Spinal cord (tissue), 10 donors: ENCODE results near the gene RAET1E. TPM values are rescaled to one million over a fixed set of nuclear protein-coding genes. Genes with fewer than 3 reads are reported as not detected.
"Not testable (repeated sequence)": the region's sequence is repeated elsewhere in the genome, so short reads cannot be mapped to it uniquely, and the experiment has no call there.

Experiments used
- DNase-seq, 6 donors: peaks; one replicate each; pipeline versions ENCODE4 v3.0.0 to v3.0.0-alpha.2; 2013 to 2015; ENCODE audit warnings: low spot score in 6 of 6, low read depth in 4 of 6
- H3K27ac ChIP-seq: one replicate; pipeline ENCODE4 v1.5.1; 2013; ENCODE audit warnings: low read depth, low read length, control low read depth
- H3K27me3 ChIP-seq: one replicate; pipeline ENCODE4 v1.6.1; 2013; ENCODE audit warnings: low read length; ENCODE audit not compliant: control insufficient read depth, insufficient read depth
- H3K36me3 ChIP-seq: one replicate; pipeline ENCODE4 v1.6.1; 2013; ENCODE audit warnings: low read length; ENCODE audit not compliant: control insufficient read depth, insufficient read depth
- H3K4me1 ChIP-seq: one replicate; pipeline ENCODE4 v1.6.1; 2013; ENCODE audit warnings: low read length; ENCODE audit not compliant: control insufficient read depth, insufficient read depth
- H3K4me3 ChIP-seq: one replicate; pipeline ENCODE4 v1.5.1; 2013; ENCODE audit warnings: low read depth, low read length, control low read depth
- H3K9me3 ChIP-seq: one replicate; pipeline ENCODE4 v1.6.1; 2013; ENCODE audit warnings: low read length; ENCODE audit not compliant: control insufficient read depth, insufficient read depth
- WGBS: methylation state at CpG from one replicate; pipeline ENCODE4 v1.1.5; 2013; ENCODE audit warnings: missing lambda C conversion rate; ENCODE audit not compliant: insufficient coverage; 5-methylcytosine and 5-hydroxymethylcytosine counted together
- polyA plus RNA-seq, 2 donors: library from polyadenylated mRNA; unstranded; fragments of 120-200 nt; gene quantifications; one replicate each; pipeline ENCODE4 v1.2.1, GENCODE V29; 2013; ENCODE audit not compliant: insufficient read length in 2 of 2
- total RNA-seq, 2 donors: library from RNA; depleted of rRNA in 1 of 2; stranded (reverse); fragments of 120-200 nt in 1 of 2; fragments of >200 nt in 1 of 2; gene quantifications; one replicate each; pipeline versions ENCODE4 v1.2.3 to v1.2.4, GENCODE V29; 2013 to 2014
- donor health status: healthy.

Gene RAET1E
- total and polyA plus RNA-seq, 4 donors, result 0.32 to 1.0 TPM; not detected in 2

GRCh38 chr6:149864578-149865535, 33.1 kb downstream of the RAET1E start:
- WGBS, result 13% methylated on average over 18 of the region's 23 CpGs

GRCh38 chr6:149863698-149864577, 34.0 kb downstream of the RAET1E start, which contains the start of gene LRP11:
Gene LRP11, minus strand, starts transcription at chr6:149864359. Its CDS starts 339 bp downstream, at chr6:149864020.
- no peaks in the 10 kb centered on the region for H3K27me3 ChIP-seq
- WGBS, result under 1% methylated on average over 110 of the region's 110 CpGs
- H3K4me1 ChIP-seq, result peaks cover 26% of the 10 kb centered on the region
- no peaks in the 10 kb centered on the region for H3K9me3 ChIP-seq
- DNase-seq, result peak; percentile 50 to 91 (median 63)
- peaks cover 4% of the 10 kb centered on the region for H3K36me3 ChIP-seq
- peak within 1 kb of the TSS; percentile 55 for H3K4me3 ChIP-seq
- peak within 1 kb of the TSS; percentile 89 for H3K27ac ChIP-seq

More at GRCh38 chr6:149864578-149865535, 33.1 kb downstream of the RAET1E start:
- peak overlapping the region; percentile 55 for H3K4me3 ChIP-seq
- DNase-seq, result peak in 5 of 6 donors; percentile 35 to 92 (median 36)
- H3K4me1 ChIP-seq, result peaks cover 26% of the 10 kb centered on the region
- H3K9me3 ChIP-seq, result no peaks in the 10 kb centered on the region
- H3K27me3 ChIP-seq, result no peaks in the 10 kb centered on the region
- H3K36me3 ChIP-seq, result peaks cover 4% of the 10 kb centered on the region
- peak overlapping the region; percentile 89 for H3K27ac ChIP-seq

- 1% methylated on average over 69 of the region's 69 CpGs for WGBS
- DNase-seq, result peak in 5 of 6 donors; percentile 35 to 90 (median 61)
- H3K27ac ChIP-seq, result peak overlapping the region; percentile 86
Measured at GRCh38 chr6:149862922-149863697, 34.8 kb downstream of the RAET1E start.

GRCh38 chr6:149862424-149862738, 35.5 kb downstream of the RAET1E start:
- H3K36me3 ChIP-seq, H3K27me3 ChIP-seq, DNase-seq, H3K9me3 ChIP-seq, H3K27ac ChIP-seq: not testable (repeated sequence)
- Histone ChIP-seq H3K4me1 (peaks cover 26% of the 10 kb centered on the region), H3K4me3 (peak overlapping the region; percentile 49)
- 89% methylated on average over 4 of the region's 12 CpGs for WGBS

More at GRCh38 chr6:149862922-149863697, 34.8 kb downstream of the RAET1E start:
- H3K36me3 ChIP-seq, result peaks cover 4% of the 10 kb centered on the region
- no peaks in the 10 kb centered on the region for H3K27me3 ChIP-seq
- H3K4me3 ChIP-seq, result peak overlapping the region; percentile 49
- no peaks in the 10 kb centered on the region for H3K9me3 ChIP-seq
- peaks cover 26% of the 10 kb centered on the region for H3K4me1 ChIP-seq

GRCh38 chr6:149861603-149862423, 36.1 kb downstream of the RAET1E start:
- no peak overlapping the region for H3K27ac ChIP-seq
- 79% methylated on average over 9 of the region's 14 CpGs for WGBS

GRCh38 chr6:149860834-149861602, 36.9 kb downstream of the RAET1E start:
- no peak overlapping the region for H3K4me3 ChIP-seq
- no peak for DNase-seq
- peaks cover 4% of the 10 kb centered on the region for H3K36me3 ChIP-seq
- H3K27ac ChIP-seq, result no peak overlapping the region
- peaks cover 26% of the 10 kb centered on the region for H3K4me1 ChIP-seq
- no peaks in the 10 kb centered on the region for H3K9me3 ChIP-seq
- WGBS, result 85% methylated on average over 7 of the region's 14 CpGs
- no peaks in the 10 kb centered on the region for H3K27me3 ChIP-seq

More at GRCh38 chr6:149861603-149862423, 36.1 kb downstream of the RAET1E start:
- no peak for DNase-seq
- H3K4me1 ChIP-seq, result peaks cover 26% of the 10 kb centered on the region
- peaks cover 4% of the 10 kb centered on the region for H3K36me3 ChIP-seq
- H3K27me3 ChIP-seq, result no peaks in the 10 kb centered on the region
- no peaks in the 10 kb centered on the region for H3K9me3 ChIP-seq
- no peak overlapping the region for H3K4me3 ChIP-seq

- 86% methylated on average over 3 of the region's 5 CpGs for WGBS
- Histone ChIP-seq H3K4me3 (no peak overlapping the region), H3K27me3 (no peaks in the 10 kb centered on the region), H3K9me3 (no peaks in the 10 kb centered on the region), H3K36me3 (peaks cover 4% of the 10 kb centered on the region), H3K27ac (no peak overlapping the region), H3K4me1 (peaks cover 26% of the 10 kb centered on the region)
- DNase-seq, result no peak
Measured at GRCh38 chr6:149860513-149860833, 37.4 kb downstream of the RAET1E start.

GRCh38 chr6:149859938-149860337, 38.0 kb downstream of the RAET1E start:
- WGBS, result 70% methylated on average over 2 of the region's 3 CpGs
- no peak overlapping the region for H3K4me3 ChIP-seq
- H3K9me3 ChIP-seq, result no peaks in the 10 kb centered on the region
- no peaks in the 10 kb centered on the region for H3K27me3 ChIP-seq
- DNase-seq, result no peak
- peaks cover 26% of the 10 kb centered on the region for H3K4me1 ChIP-seq
- H3K36me3 ChIP-seq, result peaks cover 4% of the 10 kb centered on the region
- no peak overlapping the region for H3K27ac ChIP-seq
